ENCODE data around the gene LRRC74A. TPM values are rescaled to one million over a fixed set of nuclear protein-coding genes. Genes with fewer than 3 reads are reported as not detected.

Gene LRRC74A
- total and polyA plus RNA-seq, 2 donors (not counting 3 experiments of a cell fraction or from before 2014, with no cell fraction given) = not detected

DNA sequence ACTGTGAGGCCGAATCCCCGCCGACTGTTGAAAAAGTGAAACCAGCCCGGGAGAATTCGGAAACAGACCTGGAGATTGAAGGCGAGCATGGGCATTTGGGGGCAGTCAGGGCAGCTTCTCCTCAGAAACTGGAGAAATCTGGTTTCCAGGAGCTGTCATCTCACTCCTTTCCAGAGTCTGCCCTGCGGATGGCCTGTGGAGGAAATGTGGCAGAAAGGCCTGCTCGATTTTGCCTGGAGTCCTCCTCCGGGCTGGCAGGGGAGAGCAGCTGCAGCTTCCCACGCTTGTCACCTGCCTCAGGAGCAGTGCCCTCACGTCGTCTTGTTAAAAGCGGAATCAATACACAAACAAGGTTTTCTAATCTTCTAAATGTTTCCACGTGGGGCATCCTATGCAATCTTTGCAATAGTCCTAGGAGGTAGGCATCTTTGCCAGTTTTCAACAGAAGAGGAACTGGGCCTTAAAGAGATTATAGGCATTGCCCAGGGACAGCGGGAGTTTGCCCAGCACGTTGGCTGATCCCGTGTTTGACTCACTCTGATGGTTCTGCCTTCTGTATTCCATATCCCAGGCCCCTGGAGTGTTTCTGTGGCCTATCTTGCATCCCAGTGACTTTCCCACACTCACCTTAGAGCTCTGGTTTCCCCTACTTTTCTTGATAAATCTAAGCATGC is 2.3 kb downstream of the LRRC74A start:
- intact Hi-C loops (cut with micrococcal nuclease) = no loop called here
- POLR2A ChIA-PET = no interaction called here
- Histone ChIP-seq H3K4me2 (ENCODE audit: insufficient read depth, low read length) (no peak overlapping the region), H3K79me2 (ENCODE audit: control insufficient read depth, insufficient read depth, low read length) (no peaks in the 10 kb centered on the region), H3K36me3 (ENCODE audit: control insufficient read depth in 2 of 2, extremely low read depth in 1 of 2, insufficient read depth in 2 of 2, low read length in 2 of 2) (no peaks in the 10 kb centered on the region), H3K27me3 (ENCODE audit: control insufficient read depth in 2 of 2, insufficient read depth in 2 of 2, low read length in 2 of 2) (no peaks in the 10 kb centered on the region), H3K9ac (replicated peaks; ENCODE audit: extremely low read depth, insufficient read depth, low read length) (no peak overlapping the region), H3K4me3 (replicated peaks in 1 of 3; ENCODE audit: insufficient read depth in 1 of 3, low read depth in 1 of 3, low read length in 3 of 3) (no peak overlapping the region), H3K9me1 (replicated peaks; ENCODE audit: control insufficient read depth, extremely low read depth, insufficient read depth, low read length) (no peaks in the 10 kb centered on the region), H3K4me1 (ENCODE audit: control insufficient read depth, extremely low read depth, insufficient read depth, low read length) (no peaks in the 10 kb centered on the region), H2AFZ (ENCODE audit: low read depth, low read length) (peak overlapping the region; percentile 23), H3K9me3 (replicated peaks; ENCODE audit: control insufficient read depth, insufficient read depth, low read length) (no peaks in the 10 kb centered on the region), H3K27ac (ENCODE audit: insufficient read depth, low read depth, low read length) (no peak overlapping the region), H4K20me1 (replicated peaks; ENCODE audit: control insufficient read depth, extremely low read depth, insufficient read depth, low read length) (no peaks in the 10 kb centered on the region)
- dilution Hi-C loops (cut with MboI; ENCODE audit: extremely low pct_ligation_motif_present, low sequenced_read_pairs) = no loop called here
- CTCF ChIA-PET = interaction anchor here (1.4 kb wide), 1 partner anchor 42 kb away, joined by 3 read pairs; no protein-coding TSS in a partner anchor
- no TSS peak for BruUV-seq (replicated peaks)
- FAIRE-seq (no peak), DNase-seq (ENCODE audit: low read depth, low spot score) (no peak)
- no peak for TF ChIP-seq POLR2AphosphoS5 (IDR thresholded peaks at IDR 0.05; ENCODE audit: insufficient read depth, low read depth, low read length)
- no peak for TF ChIP-seq FOS (IDR thresholded peaks at IDR 0.05; ENCODE audit: borderline replicate concordance, insufficient read depth, low read length)
- no peak for TF ChIP-seq EZH2 (IDR thresholded peaks at IDR 0.05; ENCODE audit: borderline replicate concordance, low read depth, low read length, severe bottlenecking)
- TF ChIP-seq, protein P1, sequence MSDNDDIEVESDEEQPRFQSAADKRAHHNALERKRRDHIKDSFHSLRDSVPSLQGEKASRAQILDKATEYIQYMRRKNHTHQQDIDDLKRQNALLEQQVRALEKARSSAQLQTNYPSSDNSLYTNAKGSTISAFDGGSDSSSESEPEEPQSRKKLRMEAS (IDR thresholded peaks at IDR 0.05; ENCODE audit: insufficient read depth, insufficient read length) = no peak
- TF ChIP-seq POLR2A (IDR thresholded peaks at IDR 0.05; ENCODE audit: low read depth, low read length) = no peak
- TF ChIP-seq, protein P2, sequence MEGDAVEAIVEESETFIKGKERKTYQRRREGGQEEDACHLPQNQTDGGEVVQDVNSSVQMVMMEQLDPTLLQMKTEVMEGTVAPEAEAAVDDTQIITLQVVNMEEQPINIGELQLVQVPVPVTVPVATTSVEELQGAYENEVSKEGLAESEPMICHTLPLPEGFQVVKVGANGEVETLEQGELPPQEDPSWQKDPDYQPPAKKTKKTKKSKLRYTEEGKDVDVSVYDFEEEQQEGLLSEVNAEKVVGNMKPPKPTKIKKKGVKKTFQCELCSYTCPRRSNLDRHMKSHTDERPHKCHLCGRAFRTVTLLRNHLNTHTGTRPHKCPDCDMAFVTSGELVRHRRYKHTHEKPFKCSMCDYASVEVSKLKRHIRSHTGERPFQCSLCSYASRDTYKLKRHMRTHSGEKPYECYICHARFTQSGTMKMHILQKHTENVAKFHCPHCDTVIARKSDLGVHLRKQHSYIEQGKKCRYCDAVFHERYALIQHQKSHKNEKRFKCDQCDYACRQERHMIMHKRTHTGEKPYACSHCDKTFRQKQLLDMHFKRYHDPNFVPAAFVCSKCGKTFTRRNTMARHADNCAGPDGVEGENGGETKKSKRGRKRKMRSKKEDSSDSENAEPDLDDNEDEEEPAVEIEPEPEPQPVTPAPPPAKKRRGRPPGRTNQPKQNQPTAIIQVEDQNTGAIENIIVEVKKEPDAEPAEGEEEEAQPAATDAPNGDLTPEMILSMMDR (IDR thresholded peaks at IDR 0.05; ENCODE audit: extremely low read depth in 1 of 2, insufficient read depth in 1 of 2, low read depth in 1 of 2, low read length in 2 of 2) = no peak
- TF ChIP-seq MYC (IDR thresholded peaks at IDR 0.05; ENCODE audit: low read depth, low read length) = no peak
- TF ChIP-seq JUN (IDR thresholded peaks at IDR 0.05; ENCODE audit: borderline replicate concordance, insufficient read depth, insufficient read length, low read depth) = no peak

Measured in endothelial cell of umbilical vein (primary cell).